GM18870 (cell line): Measurements from ENCODE around the gene LHFPL6.
A peak's percentile ranks its signal among the peaks of the same experiment; 100 is the strongest.
"Not testable (repeated sequence)": the region's sequence is repeated elsewhere in the genome, so short reads cannot be mapped to it uniquely, and the experiment has no call there.

ENCODE experiments used
- ATAC-seq: cut with Tn5 transposase; IDR thresholded peaks from one replicate; pipeline ENCODE4 v1.9.1; 2021; ENCODE audit warnings: moderate library complexity; ENCODE audit not compliant: unreplicated experiment

The LHFPL6 gene

DNA sequence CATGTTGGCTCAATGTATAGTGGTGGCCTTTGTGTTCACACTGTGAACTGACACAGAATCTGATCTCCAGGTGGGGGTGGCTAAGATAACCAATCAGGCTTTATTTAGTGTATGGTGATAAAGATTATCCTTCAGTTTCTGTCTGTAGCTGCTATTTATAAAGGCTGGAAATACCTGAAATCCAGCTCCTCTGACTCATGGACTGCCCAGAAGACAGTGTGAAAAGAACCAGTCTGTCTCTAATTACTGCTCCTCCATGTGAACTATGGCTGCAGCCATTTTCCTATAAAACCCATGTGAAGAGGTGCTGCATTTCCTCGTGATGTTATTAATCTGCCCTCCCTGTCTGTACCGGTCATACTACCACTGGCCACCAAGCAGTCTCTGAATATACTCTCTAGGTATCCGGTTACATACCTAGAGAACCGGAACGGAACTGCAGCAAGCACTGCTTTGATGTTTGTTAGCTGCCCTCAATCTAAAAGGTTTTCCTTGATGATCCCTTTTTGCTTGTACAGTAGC is 238.0 kb downstream of the LHFPL6 start:
- no peak for ATAC-seq

DNA sequence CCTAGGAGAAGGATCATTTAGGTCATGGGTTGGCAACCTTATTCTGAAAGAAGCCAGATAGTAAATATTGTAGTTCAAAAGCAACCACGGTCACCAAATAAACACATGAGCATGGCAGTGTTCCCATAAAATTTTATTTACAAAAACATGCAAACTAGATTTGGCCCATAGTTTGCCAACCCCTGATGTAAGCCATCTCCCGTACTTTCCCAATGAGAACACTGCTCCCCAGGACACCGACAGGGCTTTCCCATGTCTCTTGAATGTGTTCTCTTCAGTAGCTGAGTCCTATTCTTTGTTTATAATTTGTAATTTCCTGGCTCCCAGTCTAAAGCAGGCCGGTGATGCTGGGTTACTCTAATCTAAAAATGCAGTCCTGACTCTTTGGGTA is 239.6 kb downstream of the LHFPL6 start:
- ATAC-seq, result no peak

DNA sequence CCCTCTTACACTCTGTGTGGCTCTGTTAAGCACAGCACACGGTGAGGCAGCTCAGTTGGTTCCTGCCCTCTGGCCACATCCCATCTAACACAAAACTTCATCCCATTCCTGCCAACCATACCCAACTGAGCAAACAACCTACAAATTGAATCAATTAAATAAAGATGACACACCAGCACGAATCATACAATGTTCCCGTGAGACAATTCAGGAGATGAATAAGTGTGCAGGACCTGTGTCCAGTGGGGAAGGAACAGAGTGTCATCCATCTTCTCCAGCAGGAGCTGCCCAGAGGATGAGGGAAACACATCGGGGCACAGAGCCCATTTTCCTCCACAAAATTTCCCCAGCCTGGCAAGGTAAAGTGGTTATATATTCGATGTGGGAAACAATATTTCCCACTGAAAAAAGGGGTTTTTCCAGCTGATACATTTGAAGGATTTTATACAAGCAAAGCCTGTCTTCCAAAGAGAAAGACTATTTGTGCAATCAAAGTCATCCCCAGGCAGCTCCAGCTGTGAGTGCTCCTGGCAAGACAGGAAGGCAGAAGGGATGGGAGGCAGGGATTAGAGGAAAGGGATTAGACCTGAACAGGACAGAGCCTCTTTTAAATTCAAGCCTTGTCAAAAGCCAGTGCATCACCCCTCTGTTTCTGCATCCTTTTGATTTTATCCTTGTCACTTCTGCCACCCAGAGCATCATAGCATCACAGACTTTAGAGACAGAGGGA is 240.2 kb downstream of the LHFPL6 start:
- no peak for ATAC-seq

DNA sequence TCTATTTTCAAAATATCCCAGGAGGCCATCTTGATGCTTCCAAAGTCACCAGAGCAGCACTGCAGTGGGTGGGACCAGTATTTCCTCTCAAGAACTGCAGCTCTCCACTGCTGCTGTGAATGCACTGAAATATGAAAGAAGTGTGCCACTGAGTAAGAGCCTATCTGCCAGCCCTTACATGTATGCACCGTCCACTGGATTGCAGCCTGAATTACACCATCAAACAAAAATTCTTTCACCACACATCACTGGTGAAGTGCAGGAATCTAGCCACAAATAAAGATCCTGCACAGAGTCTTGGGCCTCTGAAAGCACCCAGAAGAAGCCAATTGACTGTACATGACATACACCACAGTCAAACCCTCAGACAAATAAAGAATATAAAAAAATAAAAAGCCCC is 249.0 kb downstream of the LHFPL6 start:
- no peak for ATAC-seq

DNA sequence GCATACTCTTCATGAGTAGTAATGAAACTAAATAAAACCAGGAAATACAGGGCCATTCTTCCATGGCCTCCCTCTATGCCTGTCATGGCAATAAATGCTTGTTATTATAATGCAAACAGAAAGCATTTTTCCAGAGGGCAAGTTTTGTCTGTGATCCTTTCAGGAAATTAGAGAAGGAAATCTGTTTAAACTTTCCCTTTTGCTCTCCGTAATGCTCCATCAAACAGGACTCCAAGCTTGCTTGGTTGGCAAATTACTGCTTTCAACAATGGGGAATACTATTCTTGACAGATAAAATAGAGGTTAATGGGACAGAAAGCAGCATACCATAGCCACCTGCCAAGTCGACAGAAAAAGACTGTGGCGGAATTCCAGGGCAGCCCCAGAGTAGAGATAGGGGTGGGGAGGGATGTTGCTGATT is 252.5 kb downstream of the LHFPL6 start:
- no peak for ATAC-seq

DNA sequence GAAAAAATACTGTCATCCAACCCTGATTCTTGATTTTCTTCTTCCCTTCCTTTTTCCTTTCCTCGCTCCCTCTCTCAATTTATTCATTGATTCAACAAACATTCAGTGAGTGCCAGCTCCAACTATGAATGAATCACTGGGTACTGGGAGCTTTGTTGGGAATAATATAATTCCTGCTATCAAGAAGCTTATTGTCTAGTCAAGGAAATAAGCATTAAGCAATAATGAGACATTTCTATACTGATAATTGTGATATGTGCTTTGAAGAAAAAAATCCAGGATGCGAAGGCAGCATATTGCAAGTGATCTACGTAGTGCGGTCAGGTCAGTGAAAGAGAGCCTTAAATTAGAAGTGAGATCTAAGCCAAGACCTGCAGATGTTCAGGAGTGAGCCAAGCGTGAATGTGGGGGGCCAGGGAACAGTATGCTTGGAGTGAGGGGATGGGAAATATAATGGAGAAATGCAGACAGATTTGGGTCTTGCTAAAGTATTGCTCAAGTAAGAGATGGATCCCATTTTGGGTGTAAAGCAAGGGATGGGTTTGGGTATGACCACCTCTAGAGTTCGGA is 253.5 kb downstream of the LHFPL6 start:
- ATAC-seq, result no peak

DNA sequence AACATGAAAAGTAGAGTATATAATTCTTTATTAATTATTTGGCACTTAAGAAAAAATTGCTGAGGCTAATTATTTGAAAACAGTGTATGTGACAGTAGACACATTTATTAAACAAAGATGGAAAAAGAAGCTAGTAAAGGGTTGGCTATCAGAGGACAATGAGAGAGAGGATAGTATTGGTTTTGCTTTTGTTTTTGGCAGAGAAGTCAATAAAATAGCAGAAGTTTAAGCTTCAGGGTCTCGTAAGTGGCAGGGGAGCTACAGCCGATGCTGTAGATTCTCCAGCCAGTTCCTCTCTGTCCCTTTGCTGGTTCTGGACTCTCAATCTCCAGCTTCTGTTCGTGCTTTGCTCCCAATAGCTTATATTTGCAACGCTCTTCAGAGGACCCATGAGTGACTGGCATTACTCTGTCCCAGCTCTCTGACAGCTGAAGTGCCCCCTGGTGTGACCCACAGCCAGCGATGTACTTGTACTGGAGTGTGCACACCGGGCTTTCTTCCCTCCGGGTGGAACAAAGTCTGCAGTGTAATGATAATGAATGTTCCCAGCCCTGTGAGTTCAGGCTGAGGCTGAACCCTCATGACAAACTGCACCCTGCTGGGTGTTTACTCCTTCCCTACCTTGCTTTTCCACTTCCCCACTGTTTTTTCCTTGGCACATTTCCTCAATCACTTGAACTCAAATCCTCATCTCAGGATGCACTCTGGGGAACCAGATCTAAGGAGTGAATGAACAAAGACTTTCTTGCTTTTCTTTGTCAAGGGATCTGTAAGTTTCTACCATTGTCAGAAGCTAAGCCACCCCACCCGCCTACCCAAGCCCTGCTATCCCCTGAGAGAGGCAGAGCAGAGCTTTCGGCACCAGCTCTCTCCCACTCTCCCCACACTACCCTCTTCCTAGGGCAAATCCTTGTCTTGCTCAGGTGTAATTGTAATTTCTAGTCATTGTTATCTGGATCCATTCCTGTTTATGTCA is 254.8 kb downstream of the LHFPL6 start:
- ATAC-seq, result peak; percentile 66

DNA sequence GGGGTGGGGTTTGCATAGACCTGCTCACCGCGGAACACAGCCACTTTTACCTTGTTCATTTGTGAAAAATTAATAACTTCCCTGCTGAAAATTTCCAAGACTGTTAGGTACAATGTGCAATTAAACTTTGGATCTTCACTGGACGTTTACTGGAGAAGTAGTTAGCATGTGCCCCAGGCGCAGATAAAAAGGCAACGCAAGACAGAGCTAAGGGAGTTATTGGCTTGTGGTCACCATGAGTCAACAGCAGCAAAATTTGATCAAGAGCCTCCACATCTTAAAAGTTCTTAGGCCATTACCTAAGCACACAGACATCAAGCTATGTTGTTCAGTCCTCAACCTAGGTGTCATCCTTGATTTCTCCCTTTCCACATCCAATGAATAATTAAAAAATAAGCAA is 257.0 kb downstream of the LHFPL6 start:
- no peak for ATAC-seq

DNA sequence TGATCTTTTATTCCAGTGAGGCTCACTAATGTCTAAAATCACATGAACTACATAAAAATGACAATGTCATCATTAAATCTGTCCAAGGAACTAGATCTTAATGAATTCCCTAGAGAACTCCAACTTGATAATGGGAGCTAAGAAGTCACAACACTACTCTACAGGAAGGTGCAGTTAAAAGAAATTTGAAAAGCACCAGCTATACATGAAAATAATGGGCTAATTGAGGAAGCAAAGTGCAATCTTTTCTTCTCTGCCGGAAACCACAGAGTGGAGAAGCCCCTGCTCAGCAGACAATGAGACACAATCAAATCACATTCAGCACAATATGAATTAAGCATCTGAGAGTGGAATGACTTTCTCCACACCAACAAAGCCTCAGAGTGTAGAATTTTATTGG is 261.7 kb downstream of the LHFPL6 start:
- ATAC-seq, result no peak

DNA sequence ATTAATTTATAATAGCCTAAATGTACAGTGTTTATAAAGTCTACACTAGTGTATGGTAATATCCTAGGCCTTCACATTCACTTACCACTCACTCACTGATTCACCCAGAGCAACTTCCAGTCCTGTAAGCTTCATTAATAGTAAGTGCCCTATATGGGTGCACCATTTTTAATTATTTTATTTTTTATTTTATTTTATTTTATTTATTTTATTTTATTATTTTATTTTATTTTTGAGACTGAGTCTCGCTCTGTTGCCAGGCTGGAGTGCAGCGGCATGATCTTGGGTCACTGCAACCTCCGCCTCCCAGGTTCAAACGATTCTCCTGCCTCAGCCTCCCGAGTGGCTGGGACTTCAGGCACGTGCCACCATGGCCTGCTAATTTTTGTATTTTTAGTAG is 264.9 kb downstream of the LHFPL6 start:
- not testable (repeated sequence) for ATAC-seq

DNA sequence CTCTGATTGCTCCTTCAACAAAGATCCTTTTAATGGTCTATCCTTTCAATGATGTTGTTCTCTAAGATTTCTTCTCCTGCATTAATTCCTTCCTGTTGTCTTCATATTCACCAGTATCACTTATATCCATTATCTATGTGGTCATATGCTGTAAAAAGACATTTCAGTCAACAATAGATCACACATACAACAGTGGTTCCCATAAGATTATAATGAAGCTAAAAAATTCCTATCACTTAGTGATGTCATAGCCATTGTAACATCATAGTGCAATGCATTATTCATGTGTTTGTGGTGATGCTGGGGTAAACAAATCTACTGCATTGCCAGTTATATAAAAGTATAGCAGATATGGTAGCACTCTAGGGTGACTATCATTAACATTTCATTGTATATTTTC is 266.1 kb downstream of the LHFPL6 start:
- no peak for ATAC-seq

DNA sequence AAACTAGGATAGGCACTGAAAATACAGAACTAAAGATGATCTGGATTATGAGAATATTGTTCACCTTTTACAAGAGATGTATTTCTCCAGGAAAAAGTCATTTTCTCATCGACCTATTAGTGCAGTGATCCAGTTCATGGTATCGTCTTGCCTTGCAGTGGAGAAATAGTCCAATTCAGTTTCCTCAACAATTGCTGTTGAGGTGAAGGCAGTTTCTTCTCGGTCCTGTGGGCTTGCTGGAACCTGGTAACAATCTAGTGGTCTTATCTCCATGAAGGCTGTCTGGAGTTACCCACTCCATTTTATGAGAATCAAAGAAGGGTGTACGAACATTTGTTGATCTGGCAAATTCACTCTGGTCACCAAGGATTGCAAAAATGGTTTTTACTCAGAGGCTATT is 266.8 kb downstream of the LHFPL6 start:
- no peak for ATAC-seq

DNA sequence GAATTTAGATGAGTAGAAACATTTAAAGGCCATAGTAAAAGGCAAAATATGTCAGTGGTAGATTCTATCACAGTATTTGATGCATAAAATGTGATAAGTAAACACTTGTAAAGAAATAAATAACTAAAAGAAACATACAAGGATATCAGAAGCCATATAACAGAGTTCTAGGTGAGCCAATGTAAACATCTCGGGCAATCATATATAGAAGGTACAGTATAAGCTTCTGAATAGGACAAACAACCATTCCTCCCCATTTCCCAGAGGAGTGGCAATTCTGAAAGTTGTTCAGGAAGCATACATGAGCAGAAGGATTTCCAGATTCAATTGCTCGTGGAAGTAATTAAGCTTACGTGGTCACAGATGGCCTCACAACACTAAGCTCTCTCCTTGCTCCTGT is 267.3 kb downstream of the LHFPL6 start:
- ATAC-seq, result no peak

DNA sequence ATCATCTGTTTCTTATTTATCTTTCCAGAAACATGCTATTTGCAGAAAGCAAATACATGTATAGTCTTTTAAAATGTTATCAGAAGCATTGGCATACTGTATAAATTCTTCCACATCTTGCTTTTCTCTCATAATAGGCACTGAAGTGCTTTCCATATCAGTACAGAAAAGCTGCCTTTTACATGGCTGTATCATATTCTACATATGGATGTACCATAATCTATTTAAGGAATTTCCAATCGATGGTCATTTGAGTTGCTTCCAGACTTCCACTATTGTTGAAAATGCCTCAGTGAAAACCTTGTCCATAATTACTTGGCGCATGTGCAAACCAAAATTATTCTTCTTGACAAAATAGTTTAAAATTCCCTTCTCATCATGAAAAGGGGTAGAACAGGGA is 272.5 kb downstream of the LHFPL6 start:
- ATAC-seq, result no peak

DNA sequence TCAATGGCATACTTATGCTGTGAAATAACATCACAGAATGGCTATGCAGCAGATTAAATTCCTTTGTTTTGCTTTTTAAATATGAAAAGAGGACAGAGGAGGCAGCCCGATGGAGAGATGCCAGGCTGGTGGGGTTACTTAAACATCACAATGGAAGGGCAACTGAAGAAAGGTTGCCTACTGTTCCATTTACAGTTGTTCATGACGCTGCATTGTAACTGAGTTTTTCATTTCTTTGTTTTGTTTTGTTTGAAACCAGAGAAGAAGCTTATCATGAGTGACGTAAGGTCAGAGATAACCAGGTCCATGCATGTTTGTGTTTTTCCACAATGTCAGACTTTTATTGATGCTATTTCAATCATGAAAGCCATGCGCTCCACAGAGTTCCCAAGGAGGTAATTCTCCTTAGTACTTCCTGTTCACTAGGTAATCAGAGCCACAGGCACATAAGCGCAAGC is 273.8 kb downstream of the LHFPL6 start:
- no peak for ATAC-seq

DNA sequence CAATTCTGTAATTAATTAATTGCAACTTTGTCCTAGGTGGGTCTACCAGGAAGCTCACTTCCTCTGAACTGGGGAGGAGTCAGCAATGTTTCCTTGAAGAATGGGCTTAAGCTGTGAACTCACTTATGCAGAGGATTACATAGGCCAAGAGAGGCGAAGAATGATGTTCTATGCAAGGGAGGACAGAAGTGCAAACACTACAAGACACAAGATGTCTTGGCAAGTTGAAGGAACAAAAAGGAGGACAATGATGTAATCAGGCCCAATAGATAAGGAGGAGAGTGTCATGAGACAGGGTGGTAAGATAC is 275.9 kb downstream of the LHFPL6 start:
- no peak for ATAC-seq

DNA sequence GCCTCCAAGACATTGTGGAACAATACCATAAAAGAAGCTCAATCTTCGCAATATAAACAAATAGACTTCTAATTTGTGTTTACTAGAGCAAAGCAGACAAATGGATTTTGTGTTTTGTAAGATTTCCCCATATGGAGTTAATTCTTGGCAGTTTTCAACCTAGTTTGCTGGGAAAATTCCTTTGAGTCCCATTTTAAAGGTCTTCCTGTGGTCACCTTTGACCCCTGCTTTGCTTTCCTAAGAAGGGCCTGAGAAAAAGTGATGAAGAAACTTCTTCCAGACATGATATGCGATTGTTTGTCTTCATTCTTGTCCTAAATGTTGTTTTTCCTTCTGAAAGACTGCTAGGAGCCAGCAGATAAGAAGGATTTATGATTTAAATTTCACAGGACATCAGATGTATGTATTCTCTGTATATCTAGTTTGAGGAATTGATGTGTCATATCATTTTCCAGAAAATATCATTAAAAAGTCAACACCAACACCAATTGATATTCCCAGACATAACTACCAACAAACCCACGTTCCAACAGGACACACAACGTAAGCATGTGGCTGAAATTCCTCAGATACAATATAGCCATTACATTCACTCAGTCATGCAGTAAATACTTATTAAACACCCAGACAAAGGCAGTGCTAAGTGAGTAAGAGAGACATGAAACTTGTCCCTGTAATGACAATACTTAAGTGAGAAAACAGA is 276.4 kb downstream of the LHFPL6 start:
- no peak for ATAC-seq

DNA sequence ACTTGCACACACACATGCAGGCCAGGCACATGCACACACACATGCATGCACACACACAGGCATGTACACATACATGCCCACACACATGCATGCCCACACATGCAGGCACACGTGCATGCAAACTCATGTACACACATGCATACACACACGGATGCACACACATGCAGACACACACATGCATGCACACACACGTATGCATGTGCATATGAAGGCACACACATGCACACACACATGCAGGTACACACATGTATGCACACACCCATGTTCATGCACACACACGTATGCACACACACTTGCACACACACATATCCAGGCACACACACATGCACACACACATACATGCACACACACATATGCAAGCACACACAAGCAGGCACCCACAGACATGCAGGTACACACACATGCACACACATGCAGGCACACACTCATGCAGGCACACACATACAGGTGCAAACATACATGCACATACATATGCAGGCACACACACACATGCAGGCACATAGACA is 278.1 kb downstream of the LHFPL6 start:
- ATAC-seq, result no peak

DNA sequence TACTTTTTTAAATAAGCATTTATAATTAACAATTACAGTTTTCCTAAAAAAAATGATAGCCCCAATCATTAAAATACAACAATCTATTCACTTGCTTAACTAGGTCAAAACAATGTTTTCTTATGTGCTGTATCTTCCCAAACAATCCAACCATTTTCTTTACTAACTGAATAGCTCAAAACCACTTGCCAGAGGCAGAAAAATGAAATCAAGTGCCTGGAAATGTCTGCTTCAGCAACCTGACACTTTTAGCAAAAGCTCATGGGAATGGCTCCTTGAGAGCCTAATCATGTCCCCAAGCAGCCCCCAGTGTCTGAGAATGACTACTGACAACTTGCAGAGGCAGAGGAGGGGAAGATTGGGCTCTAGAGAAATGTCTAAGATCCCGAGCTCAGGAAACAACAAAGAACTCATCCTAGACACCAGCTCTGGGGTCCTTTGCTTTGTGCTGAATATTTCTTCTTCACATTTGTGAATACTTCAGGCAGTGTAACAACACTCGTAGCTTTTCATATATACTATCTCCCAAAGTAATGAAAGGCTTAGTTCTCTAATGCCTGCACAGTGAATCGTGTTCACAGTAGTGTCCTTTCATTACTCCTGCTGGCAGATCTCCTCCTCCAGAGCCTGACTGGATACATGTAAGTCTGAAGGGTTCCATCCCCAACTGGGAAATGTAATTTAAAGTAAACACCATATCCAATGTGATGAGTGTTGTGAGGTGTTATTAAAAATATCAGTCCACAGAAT is 280.0 kb downstream of the LHFPL6 start:
- ATAC-seq, result no peak

DNA sequence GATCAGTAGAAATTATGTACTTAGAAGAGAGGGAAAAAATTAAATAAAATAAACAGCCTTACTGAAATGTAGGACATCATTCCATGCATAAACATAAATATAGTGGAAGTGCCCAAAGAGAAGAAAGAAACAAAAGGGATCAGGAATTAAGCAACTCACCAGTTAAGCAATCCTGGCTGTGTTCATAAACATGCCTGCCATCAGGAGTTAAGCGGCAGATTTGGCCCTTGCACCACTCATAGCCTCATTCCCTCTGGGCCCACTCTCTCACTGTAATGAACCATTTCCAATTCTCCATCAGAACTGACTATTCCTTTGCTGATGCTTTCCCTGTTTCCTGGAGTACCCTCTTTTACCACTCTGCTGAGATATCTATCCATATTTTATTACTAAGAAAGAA is 281.4 kb downstream of the LHFPL6 start:
- no peak for ATAC-seq
